Activated CD8-positive, alpha-beta memory T cell treated with anti-CD3 and anti-CD28 coated beads, Interleukin-2, amount 50 U/mL, for 24 hours (primary cell): ENCODE measurements around the gene ZNF536.

Source experiments
- DNase-seq: peaks from one replicate; pipeline ENCODE4 v3.0.0-alpha.2; 2020; ENCODE audit errors: extremely low read depth

ZNF536 gene

DNA sequence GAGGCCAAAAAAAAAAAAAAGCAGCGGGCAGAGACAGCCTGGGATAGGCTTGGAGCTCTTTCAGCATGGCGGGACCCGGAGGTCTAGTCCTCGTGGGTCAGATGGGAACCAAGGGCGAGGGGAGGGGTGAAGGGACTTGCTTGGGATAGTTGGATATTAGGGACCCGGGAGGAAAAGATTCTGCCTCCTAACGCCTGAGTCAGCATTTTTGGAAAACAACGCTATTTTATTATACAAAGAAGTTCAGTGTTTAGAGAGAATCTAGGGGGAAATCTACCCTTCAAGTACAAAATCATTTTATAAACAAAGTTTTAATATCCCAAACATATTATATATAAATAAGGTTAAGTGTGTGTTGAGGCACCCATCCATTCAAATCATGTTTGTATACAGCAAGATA, 156.7 kb downstream of the ZNF536 start:
- DNase-seq: no peak

DNA sequence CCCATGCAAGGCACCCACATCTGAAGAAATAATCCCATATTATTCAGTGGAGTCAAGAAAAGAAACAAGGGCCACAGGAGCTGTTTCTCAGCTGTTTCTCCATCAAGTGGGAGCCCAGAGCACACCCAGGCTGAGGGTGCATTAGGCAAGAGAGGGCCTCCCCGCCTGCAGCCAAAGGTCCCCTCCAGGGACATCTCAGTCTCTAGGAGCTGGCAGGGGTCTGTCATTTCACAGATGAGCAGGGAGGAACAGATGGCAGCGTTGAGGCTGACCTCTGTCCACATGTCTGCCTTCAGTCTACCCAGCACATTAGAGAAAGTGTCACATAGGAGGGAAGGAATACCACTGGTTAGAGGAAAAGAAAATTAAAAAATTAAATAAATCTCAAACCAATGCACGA, 157.7 kb downstream of the ZNF536 start:
- no peak for DNase-seq

DNA sequence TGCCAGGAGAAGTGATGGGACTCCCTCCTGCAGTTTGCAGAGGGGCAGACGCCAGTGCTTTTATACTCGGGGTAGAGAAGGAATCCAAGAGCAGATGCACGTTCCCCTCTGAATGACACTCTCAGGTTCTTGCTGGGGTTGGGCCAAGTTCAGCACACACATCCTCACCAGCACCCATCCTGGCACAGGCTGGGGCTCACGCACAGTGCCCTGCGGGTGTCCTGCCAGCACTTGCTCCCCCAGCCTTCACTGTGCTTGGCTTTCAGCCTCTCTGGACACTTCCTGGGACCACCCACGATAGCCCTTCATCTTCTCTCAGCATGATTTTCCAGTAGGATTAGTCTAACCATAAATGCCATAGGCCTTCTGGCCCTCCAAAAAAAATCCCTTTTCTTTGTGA, 158.6 kb downstream of the ZNF536 start:
- no peak for DNase-seq

DNA sequence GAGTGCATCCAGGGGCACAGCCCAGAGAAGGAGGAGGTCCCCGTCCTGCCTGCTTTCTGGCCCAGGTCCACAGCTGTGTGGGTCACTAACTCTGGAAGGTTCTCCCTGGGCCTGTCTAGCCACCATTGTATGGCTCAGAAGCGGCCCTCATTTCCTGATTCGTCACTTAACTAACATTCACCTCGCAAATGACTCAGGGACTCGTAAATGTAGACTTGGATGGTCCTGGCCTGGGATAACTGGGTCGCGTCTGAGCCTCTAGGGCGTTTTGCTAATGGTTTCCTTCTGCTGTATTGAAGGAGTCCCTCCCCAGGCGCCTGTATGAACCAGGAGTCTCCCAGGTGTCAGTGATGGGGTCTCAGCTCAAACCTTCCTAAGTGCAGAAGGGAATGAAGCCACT, 162.8 kb downstream of the ZNF536 start:
- DNase-seq: no peak

DNA sequence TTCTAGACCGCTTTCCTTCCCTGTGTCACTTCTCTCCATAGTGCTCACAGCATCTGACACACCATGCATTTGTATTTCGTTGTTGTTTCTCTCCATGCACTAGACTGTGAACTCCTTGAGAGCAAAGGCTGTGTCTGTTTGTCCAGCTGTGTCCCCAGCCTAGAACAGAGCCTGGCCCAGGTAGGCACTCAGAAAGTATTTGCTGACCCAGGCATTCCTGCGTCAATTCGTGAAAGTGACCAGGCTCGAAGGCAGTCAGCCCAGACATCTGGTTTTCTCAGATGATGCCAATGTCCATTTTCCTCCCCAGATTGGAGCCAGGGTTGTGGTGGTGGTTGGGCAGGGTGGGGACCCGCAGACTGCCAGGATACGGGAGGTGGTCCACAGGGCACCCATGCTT, 164.8 kb downstream of the ZNF536 start:
- DNase-seq: no peak

DNA sequence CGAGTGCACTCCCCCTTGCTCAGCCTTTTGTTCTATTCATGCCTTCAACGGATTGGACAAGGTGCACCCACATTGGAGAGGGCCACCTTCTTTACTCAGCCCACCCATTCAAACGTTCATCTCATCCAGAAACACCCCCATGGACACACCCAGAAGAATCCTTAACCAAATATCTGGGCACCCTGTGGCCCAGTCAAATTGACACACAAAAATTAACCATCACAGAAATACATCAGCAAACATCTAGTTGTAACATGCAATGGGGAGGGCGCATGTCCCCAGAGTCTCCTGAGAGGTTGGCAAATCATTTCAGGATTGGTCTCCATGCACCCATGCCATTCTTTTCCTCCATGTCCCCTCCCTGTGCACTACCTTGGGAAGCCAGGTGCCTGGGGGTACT, 167.1 kb downstream of the ZNF536 start:
- no peak for DNase-seq

DNA sequence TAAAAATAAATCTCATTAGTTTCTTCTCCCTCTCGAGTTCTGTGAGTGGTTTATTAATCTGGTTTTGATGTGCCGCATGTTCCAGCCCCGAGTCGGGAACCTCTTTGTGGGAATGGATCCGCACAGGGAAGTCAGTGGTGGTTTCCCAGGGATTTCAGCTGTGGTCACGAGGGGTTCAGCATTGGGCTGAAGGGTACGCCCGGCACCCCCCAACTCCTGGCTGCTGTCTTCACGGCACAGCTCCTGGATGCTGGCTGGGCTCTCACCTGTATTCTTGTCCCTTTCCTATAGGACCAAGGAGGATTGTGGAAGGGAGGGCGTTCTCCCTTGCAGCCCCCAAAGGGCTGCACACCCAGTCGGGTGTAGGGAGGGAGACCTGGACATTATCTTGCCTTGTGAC, 167.8 kb downstream of the ZNF536 start:
- DNase-seq: no peak

DNA sequence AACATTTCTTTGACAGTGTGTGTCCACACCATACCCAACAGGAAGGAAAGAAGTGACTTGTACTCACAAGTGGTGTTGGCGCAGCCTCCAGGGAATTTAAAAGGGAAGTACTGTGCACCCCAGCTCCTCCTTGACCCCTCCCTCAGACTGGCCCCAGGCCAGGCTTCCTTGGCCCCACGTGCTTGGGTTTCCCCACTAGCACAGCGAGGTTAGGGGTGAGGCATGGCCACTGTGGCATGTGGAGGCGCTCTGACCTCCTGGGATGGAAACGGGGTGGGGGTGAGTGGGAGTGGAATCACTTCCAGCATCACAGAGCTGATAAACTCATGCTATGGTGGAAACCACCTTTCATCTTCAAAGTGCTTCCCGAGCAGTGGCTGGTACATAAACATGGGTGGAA, 168.6 kb downstream of the ZNF536 start:
- no peak for DNase-seq

DNA sequence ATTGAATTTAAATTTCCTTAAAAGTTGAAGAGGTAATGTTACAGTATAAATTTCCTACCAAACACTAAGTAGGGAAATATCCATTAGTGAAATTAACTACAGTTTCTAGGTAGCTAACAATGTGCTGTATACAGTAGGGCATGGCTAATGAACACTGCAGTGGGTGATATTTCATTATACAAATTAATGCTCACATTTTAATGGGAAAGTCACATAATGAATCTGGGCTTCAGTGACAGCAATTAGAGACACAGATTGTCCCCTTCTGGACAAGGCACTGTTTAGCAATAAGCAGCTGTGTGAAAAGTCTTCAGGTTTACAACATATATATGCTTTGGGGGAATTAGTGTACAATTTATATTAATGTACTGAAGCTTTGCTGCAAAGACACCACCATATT, 169.4 kb downstream of the ZNF536 start:
- no peak for DNase-seq

DNA sequence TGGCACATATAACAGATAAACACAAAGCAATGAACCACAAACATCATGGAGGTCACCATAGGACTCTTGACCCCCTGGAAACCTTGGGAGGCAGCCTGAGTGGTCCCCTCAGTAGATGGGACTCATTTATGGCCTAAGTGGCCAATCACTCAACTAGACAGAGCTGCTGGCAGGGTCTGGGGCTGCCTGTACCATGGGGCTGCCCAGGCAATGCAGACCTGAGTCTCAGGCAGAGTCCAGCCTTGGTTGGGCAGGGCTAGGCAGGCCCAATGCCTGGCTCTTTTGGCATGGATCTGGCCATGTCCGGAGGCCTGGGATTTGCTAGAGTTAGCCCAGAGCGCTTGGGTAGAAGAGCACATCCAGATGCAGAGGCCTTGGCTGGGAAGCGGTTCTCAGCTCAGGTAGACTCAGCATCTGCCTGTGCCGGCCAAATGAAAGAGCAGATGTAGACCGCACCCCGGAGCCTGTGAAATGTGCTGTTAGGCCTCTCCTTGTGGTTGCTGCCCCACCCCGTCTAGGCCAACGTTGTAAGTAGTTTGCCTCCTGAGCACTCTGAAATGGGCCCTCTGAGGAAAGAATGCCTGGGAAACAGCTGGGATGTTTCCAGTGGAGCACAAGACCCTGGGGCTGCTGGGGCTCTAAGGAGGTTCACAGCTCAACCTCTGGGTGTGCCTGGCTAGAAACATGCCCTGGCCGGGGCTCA, 171.2 kb downstream of the ZNF536 start:
- DNase-seq: no peak

DNA sequence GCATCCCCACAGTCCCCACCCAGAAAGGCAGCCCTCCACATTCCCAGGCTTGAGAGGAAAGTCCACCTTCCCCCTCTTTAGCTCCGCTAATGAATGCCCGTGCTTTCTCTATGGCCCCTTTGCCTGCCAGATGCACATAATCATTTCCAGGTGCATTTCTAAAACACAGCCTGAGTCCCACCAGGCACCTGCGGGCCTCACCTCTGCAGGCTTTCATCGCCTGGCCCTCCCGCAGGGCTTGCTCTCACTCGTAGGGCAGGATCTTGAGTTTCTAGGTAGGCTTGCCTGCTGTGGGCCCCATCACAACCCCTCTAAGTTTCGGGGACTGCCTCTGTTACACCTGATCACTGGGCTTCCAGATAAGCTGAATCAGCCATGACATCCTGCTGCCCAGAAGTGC, 173.6 kb downstream of the ZNF536 start:
- DNase-seq: no peak

DNA sequence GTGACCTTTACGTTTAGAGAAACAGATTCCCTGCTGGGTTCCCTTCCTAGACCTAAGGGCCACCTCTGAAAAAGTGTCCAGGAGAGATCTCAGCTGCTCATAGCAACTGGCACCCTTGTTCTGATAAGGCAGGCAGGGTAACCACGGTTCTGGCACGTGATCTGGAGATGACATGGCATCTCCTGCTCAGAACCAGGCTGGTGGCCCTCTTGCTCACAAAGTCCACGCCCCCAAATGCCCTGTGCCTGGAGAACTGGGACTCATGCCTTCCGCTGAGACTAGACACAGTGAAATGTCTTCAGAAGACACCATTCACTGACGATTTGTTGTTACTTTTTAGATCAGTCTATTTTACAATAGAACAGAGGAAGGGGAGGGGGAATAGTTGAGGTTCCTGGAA, 174.1 kb downstream of the ZNF536 start:
- no peak for DNase-seq

DNA sequence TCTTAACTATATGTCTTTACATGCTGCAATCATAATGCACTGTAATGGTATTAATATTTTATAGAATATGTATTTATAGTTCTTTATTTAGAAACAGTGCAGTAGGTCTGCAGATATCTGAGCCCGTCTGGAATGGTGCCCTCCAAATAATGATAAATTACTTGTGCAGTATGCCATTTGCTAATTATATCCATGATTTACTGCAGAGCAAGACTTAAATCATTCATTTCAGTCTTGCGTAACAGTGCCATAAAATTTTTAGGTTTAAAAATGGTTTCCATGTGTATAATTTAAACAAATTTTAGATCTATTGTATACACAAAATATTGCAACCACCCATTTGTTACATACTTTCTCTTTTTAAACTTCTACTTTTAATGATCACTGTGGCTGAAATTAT, 175.1 kb downstream of the ZNF536 start:
- DNase-seq: no peak

DNA sequence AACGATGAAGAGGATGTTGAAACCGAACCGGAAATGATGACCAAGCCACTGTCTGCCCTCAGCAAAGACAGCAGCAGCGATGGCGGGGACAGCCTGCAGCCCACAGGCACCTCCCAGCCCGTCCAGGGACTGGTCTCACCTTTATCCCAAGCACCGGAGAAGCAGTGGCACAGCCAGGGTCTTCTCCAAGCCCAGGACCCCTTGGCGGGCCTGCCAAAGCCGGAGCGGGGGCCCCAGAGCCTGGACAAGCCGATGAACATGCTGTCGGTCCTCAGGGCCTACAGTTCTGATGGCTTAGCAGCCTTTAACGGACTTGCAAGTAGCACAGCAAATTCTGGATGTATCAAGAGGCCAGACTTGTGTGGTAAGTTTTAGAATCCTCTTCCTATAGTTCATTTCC, 177.0 kb downstream of the ZNF536 start:
- DNase-seq: no peak

DNA sequence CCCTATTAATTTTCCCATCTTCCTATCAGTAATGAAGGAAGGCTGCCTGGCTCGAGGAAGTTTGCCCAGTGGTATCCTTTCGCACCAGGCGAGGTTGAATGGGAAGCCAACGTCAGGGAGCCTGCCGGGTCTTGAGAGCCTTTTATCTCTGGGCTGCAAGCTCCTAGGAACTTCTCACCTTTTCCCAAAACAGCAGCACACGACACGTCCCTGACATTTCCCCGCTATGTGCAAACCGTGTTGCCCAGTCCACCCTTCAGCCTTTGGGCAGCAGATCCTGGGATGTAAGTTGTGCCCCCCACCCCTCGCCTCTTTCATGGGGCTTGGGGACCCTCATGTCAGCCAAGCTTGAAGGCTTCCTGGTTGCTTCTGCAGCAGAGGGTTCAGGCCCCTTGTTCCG, 179.1 kb downstream of the ZNF536 start:
- DNase-seq: no peak

DNA sequence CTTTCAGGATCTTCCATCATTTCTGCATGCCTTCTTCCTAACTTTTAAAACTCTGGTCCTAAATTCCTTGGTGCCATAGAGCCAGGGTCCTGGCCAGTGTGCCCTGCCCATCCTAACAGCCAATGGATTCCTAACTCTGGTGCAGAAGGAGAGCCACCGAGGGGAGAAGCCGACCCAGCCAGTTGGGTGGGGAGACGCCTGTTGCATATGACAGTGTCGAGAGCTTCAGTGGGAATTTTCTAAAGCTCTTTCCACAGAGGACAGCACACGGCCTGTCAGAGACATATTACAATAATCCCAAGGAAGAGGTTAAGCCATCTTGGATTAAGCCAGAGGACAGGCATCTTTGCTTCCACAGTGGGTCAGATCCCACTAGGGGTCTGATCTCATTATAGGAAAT, 180.4 kb downstream of the ZNF536 start:
- no peak for DNase-seq

DNA sequence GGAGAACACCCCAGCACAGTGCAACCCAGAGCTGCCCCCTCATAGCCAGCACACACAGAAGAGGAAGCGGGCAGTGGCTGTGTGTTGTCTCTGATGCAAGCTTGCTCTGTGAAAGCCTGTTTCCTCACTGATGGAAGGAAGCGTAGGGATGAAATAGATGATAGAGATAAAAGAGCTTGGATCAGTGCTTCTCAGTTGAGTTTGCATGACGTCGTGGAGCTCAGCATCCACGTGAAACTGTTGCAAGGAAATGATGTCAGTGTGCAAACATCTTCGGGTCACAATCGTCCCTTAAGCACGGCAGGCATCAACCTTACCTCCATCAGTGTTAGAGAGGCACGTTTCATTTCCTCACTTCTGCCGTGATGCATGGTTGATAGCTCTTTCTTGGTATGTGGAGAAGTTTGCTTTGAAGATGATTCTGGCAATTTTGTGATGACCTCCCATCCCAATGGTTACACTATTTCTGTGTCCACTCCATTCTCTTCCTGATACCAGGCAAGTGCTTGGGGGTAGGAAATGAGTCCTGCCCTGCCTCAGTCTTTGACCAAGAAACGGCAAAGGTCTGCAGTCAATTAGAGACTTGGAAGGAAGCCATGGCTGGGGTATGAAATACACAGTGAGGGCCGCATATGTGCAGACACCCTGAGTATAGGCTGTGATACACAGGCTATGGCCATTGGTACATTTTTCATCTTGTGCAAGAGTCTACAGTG, 183.0 kb downstream of the ZNF536 start:
- no peak for DNase-seq

DNA sequence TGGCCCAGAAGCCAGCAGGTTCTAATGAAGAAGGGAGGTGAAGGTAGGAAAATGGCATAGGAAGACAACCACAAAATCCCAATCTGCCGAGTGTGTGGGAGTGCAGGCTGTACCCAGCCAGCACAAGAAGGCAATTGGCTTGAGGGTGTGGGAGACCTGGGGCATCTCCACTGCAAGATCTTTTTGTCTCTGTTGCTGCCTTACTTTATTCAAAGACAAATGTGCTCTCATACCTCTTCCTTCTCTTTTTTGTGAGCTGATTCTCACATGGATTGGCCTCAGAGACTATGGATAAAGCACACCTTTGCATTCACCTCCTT, 183.6 kb downstream of the ZNF536 start:
- DNase-seq: no peak

DNA sequence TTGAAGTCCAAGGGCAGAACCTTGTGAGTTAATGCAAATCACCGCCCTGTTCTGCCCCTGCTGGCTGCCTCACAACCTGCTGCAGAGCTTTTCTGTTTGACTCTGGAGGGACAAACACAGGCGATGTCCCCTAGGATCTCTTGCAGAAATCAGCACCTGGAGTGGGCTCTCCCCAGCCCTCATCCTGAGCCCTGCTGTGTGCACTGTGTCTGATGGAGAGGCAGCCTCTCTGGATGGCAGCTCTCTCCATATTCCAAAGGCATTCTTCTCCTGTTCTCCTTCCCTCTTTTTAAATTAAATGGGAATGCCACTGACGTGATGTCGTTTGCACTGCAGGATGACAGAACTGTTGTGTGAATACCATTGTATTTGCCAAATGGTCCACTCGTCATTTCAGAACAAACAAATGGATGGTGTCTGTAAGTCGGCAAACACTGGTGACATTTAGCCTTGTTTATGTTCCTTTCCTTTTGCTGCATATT, 184.1 kb downstream of the ZNF536 start:
- DNase-seq: no peak

DNA sequence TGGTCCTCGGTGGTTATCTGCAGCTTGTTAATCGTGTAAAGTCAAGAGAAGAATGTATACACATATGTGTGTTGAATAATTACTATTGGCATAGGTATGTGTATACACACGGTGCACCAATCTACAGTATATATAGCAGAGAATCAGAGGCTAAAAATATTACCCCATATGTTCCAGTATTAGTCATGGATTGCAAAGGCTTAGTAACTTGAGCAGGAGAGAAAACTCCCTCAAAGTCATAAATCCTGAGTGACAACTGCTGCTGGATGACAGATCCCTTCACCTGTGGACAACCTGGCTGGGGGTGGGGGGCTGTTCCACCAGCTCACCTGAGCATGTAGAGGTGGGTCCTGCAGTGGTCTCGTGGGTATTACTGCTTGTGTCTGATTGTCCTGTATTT, 185.0 kb downstream of the ZNF536 start:
- DNase-seq: no peak

DNA sequence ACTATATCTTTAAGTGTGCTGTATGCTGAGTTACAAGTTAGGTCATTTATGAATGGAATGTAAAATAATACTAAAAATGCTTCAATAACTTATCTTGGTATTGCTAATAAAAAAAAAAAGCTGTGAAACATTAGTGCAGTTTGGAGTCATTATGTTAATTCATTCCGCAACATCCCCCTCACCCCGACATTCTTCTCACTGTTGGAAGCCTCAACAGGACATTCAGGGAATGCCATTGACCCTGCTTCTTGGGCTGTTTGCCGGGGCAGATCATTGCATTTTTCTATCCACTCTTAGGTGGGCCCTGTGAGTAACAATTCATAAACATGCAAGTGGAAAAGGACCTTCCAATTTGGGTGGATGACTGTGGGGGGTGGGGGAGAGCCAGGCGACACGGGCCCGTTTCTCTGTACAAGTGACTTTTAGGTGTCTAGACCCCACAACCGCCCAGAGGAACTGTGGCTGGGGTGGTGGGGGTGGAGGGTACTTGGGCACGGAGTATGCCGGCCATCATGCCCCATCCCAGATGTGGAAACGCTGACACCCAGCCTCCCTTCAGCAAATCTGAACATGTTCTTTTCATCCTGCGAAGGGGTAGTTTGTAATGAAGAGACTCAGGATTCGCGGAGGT, 185.9 kb downstream of the ZNF536 start:
- DNase-seq: no peak

DNA sequence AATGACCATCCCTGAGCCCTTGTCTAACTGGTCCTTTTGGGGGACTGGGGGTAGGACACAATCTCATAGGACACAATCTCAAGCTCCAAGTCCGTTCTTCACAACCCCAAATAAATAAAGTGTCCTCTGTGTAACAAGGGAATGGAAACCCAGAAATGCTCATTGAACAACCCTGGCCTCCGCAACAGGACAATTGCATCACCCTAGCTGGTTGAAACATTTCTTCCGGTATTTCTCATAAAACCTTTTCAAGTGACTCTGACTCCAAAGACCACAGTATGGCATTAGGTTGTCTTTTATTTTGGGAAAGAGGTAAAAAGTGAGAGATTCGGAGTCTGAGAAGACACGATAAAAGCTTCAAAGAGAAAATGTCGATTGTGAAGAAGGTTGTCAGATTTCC, 186.6 kb downstream of the ZNF536 start:
- no peak for DNase-seq

DNA sequence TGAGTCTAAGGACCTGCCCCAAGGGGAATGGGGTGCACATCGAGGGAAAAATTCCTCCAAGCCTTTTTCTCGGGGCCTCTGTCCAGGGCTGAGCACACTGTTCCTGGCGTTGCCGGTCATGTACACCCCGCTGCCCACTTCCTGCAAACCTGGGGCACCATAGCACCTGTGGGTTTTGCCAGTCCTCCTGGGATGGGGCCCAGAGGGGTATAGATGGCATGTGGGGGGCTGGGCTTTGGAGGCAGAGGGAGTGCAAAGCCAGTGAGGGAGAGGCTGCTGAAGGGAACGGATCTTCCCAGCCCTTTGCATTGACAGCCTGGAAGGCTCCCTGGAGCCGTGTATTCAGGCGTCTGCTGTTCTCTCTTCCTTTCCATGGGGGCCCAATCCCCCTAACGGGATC, 187.3 kb downstream of the ZNF536 start:
- no peak for DNase-seq
